GM12878 (cell line): ENCODE results near the gene ZBED4. TPM values are rescaled to one million over a fixed set of nuclear protein-coding genes. Genes with fewer than 3 reads are reported as not detected.

Experiments
- ATAC-seq: fragments of 200-7000 bp; cut with Tn5 transposase; 3 replicates; pipeline ENCODE4 v1.9.1; 2020; ENCODE audit warnings: mild to moderate bottlenecking, moderate library complexity
- BruUV-seq: library from RNA; stranded (reverse); fragments of 400-500 nt; replicated peaks from 2 replicates; lab custom pipeline; 2021; lab: Mats Ljungman, UMichigan
- CTCF ChIA-PET: fragments of 300-600 bp; sonication (Branson Sonifier 250); formaldehyde crosslinking; extraction: SDS; loops from one replicate; lab custom pipeline; 2021; ENCODE audit warnings: inconsistent platforms; lab: Yijun Ruan, JAX
- POLR2A ChIA-PET: fragments of 350-600 bp; formaldehyde crosslinking; extraction: SDS; loops from one replicate; lab custom pipeline; 2021; ENCODE audit warnings: inconsistent platforms; lab: Charles Lee
- RAD21 ChIA-PET: fragments of 300-600 bp; sonication (Branson Sonifier 250); formaldehyde crosslinking; loops from one replicate; lab custom pipeline; 2023; ENCODE audit warnings: antibody characterized with exemption; ENCODE audit not compliant: unreplicated experiment; lab: Charles Lee
- SMC1A ChIA-PET: fragments of 300-600 bp; sonication (Branson Sonifier 250); formaldehyde crosslinking; loops from one replicate; lab custom pipeline; 2023; ENCODE audit not compliant: unreplicated experiment, uncharacterized antibody; lab: Charles Lee
- DNase-seq: peaks from one replicate; pipeline ENCODE4 v3.0.0-alpha.2; 2011; ENCODE audit warnings: low read depth, low spot score
- FAIRE-seq: peaks from 3 replicates; lab custom pipeline; 2011; peaks lifted over from hg19 to GRCh38; lab: Jason Lieb, UNC
- H2AFZ ChIP-seq: 2 replicates; pipeline ENCODE4 v1.6.0; 2011; ENCODE audit warnings: low read depth, low read length, control low read depth; ENCODE audit not compliant: control insufficient read depth
- H3K27ac ChIP-seq: 2 replicates; pipeline ENCODE4 v1.5.1; 2011; ENCODE audit warnings: control low read depth; ENCODE audit not compliant: control insufficient read depth, insufficient read depth
- H3K27me3 ChIP-seq, 2 experiments: replicated peaks in 1 of 2; 2 replicates each; pipeline versions ENCODE4 v1.6.0 to v1.6.1; 2011; ENCODE audit warnings: low read length in 1 of 2; ENCODE audit not compliant: control insufficient read depth in 2 of 2, insufficient read depth in 2 of 2
- H3K36me3 ChIP-seq, 2 experiments: 2 replicates each; pipeline ENCODE4 v1.5.1; 2011; ENCODE audit warnings: low read length in 1 of 2; ENCODE audit not compliant: control insufficient read depth in 2 of 2, insufficient read depth in 2 of 2
- H3K4me1 ChIP-seq: 2 replicates; pipeline ENCODE4 v1.6.1; 2011; ENCODE audit warnings: mild to moderate bottlenecking, low read length, moderate library complexity, mixed read lengths; ENCODE audit not compliant: control insufficient read depth, insufficient read depth
- H3K4me2 ChIP-seq: 2 replicates; pipeline ENCODE4 v1.6.0; 2011; ENCODE audit warnings: control low read depth; ENCODE audit not compliant: control insufficient read depth, insufficient read depth
- H3K4me3 ChIP-seq: fragments of 200-600 bp; sonication (generic); 2 replicates; pipeline ENCODE4 v1.5.1; 2016
- H3K79me2 ChIP-seq: 2 replicates; pipeline ENCODE4 v1.6.0; 2011; ENCODE audit warnings: low read length; ENCODE audit not compliant: control insufficient read depth, insufficient read depth
- H3K9ac ChIP-seq: 2 replicates; pipeline ENCODE4 v1.8.0; 2011; ENCODE audit warnings: low read length, control low read depth, mixed read lengths; ENCODE audit not compliant: control insufficient read depth, insufficient read depth
- H3K9me3 ChIP-seq: replicated peaks from 3 replicates; pipeline ENCODE4 v1.5.1; 2011; ENCODE audit warnings: mild to moderate bottlenecking, low read length; ENCODE audit not compliant: control insufficient read depth, insufficient read depth
- H4K20me1 ChIP-seq: 2 replicates; pipeline ENCODE4 v1.6.0; 2011; ENCODE audit not compliant: control insufficient read depth, insufficient read depth
- CREB1 ChIP-seq: IDR thresholded peaks from 2 replicates; pipeline ENCODE4 v1.6.1; 2012; ENCODE audit warnings: low read depth, mild to moderate bottlenecking, inconsistent platforms
- FOS ChIP-seq: IDR thresholded peaks from 3 replicates; pipeline ENCODE4 v1.6.1; 2011; ENCODE audit warnings: borderline replicate concordance; ENCODE audit not compliant: insufficient read length; ENCODE audit errors: extremely low read depth
- GATAD2B ChIP-seq: fragments of 450-650 bp; conservative IDR thresholded peaks from 2 replicates; pipeline ENCODE4 v1.6.1; 2017; ENCODE audit warnings: low read depth, mild to moderate bottlenecking, moderate library complexity
- HDGF ChIP-seq: fragments of 450-650 bp; IDR thresholded peaks from 2 replicates; pipeline ENCODE4 v1.6.1; 2016; ENCODE audit warnings: antibody characterized with exemption
- WGBS: methylation state at CpG from one replicate; pipeline ENCODE4 v1.1.6; 2016; ENCODE audit warnings: low lambda C conversion rate; ENCODE audit not compliant: insufficient replicate concordance, insufficient coverage; ENCODE audit errors: missing lambda C conversion rate; 5-methylcytosine and 5-hydroxymethylcytosine counted together
- in situ Hi-C: fragments of 300-500 bp; cut with MboI; formaldehyde crosslinking; loops from 9 replicates; pipeline ENCODE4 v1.14.3; 2018; ENCODE audit warnings: mixed read lengths
- intact Hi-C: fragments of 100-400 bp; cut with micrococcal nuclease; formaldehyde crosslinking; loops from one replicate; pipeline ENCODE4 v1.14.2; 2022; ENCODE audit not compliant: unreplicated experiment
- polyA plus RNA-seq, 11 experiments: library from polyadenylated mRNA; depleted of rRNA in 4 of 11; unstranded in 6 of 11; stranded (reverse) in 5 of 11; fragments of >200 nt; fragmentation: Nextera tagmentation in 4 of 11; fragmentation: Illumina TruSeq in 1 of 11; extraction: Ambion mirVana in 4 of 11; extraction: Trizol in 1 of 11; gene quantifications; 1 replicate in 1 of 11; 2 replicates in 10 of 11; pipeline versions ENCODE4 v1.2.1 to v1.2.3, GENCODE V29; 2011 to 2016; ENCODE audit warnings: inconsistent platforms in 2 of 11, missing spikeins in 2 of 11, low read depth in 1 of 11
- total RNA-seq, 4 experiments: library from RNA; depleted of rRNA in 3 of 4; stranded (reverse); fragments of >200 nt in 3 of 4; fragmentation: Illumina TruSeq in 1 of 4; extraction: Trizol in 1 of 4; gene quantifications; 2 replicates each; pipeline versions ENCODE4 v1.2.1 to v1.2.3, GENCODE V29; 2013 to 2021
- TF ChIP-seq, protein P1 (sequence below): IDR thresholded peaks from 2 replicates; pipeline ENCODE4 v1.6.1; 2012; ENCODE audit warnings: improper control_type of control experiment, low read depth, low read length; ENCODE audit not compliant: insufficient replicate concordance
- TF ChIP-seq, protein P2 (sequence below): IDR thresholded peaks from 2 replicates; pipeline ENCODE4 v1.6.1; 2012; ENCODE audit warnings: low read depth, low read length, improper control_type of control experiment

Gene ZBED4
- total and polyA plus RNA-seq, 10 of the 15 experiments (the other 5 are each of a cell fraction or from before 2014, with no cell fraction given): 2.3 to 21.6 (median 12.8) TPM

GRCh38 chr22:49847751-49848689 is 5.6 kb upstream of the ZBED4 start:
- DNase-seq (no peak), FAIRE-seq (no peak), ATAC-seq (no peak)
- Histone ChIP-seq H3K4me3 (no peak overlapping the region), H3K27ac (no peak overlapping the region), H3K36me3 (no peaks in the 10 kb centered on the region), H3K9me3 (no peaks in the 10 kb centered on the region), H3K27me3 (peaks cover 8 to 13% of the 10 kb centered on the region in 2 experiments), H4K20me1 (no peaks in the 10 kb centered on the region), H3K4me2 (no peak overlapping the region), H3K4me1 (no peaks in the 10 kb centered on the region), H3K9ac (no peak overlapping the region), H3K79me2 (no peaks in the 10 kb centered on the region), H2AFZ (no peak overlapping the region)
- RAD21 ChIA-PET: interaction anchor here (1.0 kb wide), 1 partner anchor 9 kb away, joined by 4 read pairs; no protein-coding TSS in a partner anchor
- CTCF ChIA-PET: no interaction called here
- POLR2A ChIA-PET: no interaction called here
- WGBS: 67% methylated on average over 52 of the region's 64 CpGs
- in situ Hi-C loops: no loop called here
- SMC1A ChIA-PET: no interaction called here
- intact Hi-C loops: no loop called here
- no peak for TF ChIP-seq GATAD2B
- TF ChIP-seq CREB1: no peak
- TF ChIP-seq HDGF: no peak
- TF ChIP-seq FOS: no peak
- TF ChIP-seq, protein P1, sequence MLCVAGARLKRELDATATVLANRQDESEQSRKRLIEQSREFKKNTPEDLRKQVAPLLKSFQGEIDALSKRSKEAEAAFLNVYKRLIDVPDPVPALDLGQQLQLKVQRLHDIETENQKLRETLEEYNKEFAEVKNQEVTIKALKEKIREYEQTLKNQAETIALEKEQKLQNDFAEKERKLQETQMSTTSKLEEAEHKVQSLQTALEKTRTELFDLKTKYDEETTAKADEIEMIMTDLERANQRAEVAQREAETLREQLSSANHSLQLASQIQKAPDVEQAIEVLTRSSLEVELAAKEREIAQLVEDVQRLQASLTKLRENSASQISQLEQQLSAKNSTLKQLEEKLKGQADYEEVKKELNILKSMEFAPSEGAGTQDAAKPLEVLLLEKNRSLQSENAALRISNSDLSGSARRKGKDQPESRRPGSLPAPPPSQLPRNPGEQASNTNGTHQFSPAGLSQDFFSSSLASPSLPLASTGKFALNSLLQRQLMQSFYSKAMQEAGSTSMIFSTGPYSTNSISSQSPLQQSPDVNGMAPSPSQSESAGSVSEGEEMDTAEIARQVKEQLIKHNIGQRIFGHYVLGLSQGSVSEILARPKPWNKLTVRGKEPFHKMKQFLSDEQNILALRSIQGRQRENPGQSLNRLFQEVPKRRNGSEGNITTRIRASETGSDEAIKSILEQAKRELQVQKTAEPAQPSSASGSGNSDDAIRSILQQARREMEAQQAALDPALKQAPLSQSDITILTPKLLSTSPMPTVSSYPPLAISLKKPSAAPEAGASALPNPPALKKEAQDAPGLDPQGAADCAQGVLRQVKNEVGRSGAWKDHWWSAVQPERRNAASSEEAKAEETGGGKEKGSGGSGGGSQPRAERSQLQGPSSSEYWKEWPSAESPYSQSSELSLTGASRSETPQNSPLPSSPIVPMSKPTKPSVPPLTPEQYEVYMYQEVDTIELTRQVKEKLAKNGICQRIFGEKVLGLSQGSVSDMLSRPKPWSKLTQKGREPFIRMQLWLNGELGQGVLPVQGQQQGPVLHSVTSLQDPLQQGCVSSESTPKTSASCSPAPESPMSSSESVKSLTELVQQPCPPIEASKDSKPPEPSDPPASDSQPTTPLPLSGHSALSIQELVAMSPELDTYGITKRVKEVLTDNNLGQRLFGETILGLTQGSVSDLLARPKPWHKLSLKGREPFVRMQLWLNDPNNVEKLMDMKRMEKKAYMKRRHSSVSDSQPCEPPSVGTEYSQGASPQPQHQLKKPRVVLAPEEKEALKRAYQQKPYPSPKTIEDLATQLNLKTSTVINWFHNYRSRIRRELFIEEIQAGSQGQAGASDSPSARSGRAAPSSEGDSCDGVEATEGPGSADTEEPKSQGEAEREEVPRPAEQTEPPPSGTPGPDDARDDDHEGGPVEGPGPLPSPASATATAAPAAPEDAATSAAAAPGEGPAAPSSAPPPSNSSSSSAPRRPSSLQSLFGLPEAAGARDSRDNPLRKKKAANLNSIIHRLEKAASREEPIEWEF: no peak
- TF ChIP-seq, protein P2, sequence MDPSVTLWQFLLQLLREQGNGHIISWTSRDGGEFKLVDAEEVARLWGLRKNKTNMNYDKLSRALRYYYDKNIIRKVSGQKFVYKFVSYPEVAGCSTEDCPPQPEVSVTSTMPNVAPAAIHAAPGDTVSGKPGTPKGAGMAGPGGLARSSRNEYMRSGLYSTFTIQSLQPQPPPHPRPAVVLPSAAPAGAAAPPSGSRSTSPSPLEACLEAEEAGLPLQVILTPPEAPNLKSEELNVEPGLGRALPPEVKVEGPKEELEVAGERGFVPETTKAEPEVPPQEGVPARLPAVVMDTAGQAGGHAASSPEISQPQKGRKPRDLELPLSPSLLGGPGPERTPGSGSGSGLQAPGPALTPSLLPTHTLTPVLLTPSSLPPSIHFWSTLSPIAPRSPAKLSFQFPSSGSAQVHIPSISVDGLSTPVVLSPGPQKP: no peak
- no TSS peak for BruUV-seq
